GM18519 (cell line): ENCODE data around the gene GRID1.

ENCODE experiments used
- ATAC-seq: cut with Tn5 transposase; IDR thresholded peaks from one replicate; pipeline ENCODE4 v1.9.1; 2021; ENCODE audit warnings: mild to moderate bottlenecking, moderate library complexity; ENCODE audit not compliant: unreplicated experiment, low FRiP score

GRID1 gene

DNA sequence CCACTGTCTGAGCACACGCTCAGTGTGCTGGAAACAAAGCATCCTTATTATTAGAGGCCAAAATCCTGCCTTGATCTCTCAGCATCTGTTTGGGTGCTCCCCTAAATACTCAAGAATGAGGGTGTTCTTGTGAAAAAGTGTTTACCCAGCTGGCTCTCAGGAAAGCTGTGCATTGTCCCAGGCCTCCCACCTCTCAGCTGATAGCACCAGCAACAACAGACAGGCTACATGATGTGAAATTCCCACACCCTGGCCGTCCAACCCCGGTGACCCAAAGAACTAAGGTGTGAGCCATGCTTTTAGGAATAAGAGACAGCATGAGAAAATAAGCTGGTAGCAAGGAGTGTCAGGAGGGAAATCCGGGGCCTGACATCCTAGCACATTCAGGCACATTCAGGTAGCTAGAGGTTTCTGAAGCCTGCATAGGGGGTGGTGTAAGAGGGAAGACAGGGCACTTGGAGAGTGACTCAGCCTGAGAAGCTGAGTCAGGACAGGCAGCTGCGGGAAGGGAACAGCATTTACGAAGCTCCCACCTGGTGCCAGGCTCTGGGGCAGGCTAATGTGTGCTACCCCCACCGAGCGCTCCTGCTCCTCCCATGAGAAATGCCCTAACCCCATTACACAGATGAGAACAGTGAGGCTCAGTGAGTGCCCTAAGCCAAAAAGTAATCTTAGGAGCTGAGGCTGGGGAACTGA, 205.6 kb downstream of the GRID1 start:
- ATAC-seq, result no peak

GRCh38 chr10:86159797-86160196, 206.8 kb downstream of the GRID1 start:
- ATAC-seq, result no peak

DNA sequence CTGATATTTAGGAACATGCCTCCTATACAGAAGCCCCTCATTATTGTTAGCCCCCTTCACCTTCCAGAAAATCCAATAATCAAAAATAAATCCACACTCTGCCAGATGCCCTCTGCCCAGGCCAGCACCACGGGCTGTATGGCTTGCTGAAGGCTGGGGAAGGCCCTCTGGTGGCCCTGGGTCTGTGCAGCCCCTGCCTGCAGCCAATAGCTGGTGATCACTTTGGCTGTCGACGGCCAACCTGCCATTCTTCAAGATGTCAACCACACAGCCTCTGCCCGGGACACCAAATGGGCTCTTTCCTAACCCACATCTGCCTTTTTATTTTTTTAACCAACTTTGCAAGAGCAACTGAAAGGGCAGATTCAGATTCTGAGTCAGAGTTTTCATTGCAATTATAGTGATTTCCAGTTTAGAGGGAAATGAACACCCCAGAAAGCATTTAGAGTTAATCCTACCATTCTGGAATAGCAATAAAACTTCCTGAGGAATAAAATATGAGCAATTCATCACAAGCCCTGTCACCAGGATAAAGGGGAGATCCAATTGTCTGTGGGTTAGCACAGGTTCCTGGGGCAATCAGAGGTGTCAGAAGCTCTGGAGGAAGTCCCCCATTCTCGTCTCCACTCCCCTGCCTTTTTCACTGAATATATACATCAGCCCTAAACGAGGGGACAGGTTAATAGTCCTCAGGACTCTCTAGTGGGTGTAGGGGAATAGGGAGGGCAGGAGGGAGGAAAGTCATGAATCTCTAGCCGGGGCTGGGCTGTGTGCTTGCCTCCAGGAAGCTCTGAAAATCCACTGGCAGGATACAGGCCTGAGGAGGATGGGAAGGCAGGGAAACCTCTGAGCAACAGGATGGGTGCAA, 211.3 kb downstream of the GRID1 start:
- no peak for ATAC-seq

DNA sequence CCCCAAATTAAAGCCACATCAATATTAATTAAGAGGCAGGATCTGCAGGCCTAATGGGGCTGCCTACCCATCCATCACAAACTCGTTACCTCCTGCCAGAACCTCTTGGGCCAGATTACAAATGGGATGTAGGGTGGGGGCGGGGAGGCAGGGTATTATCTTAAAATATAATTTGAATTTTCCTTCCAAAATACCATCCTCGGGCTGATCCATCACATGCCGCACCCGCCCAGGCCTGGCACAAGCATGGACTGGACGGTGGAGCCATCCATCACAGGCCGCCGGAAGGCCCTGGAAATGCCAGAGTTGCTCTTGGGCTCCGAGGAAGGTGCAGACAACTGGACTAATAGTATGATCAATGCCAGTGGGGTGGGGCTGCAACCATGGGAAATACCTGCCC, 212.8 kb downstream of the GRID1 start:
- no peak for ATAC-seq

- ATAC-seq, result no peak
Observed at GRCh38 chr10:86152911-86153310, 213.7 kb downstream of the GRID1 start.

- no peak for ATAC-seq
Observed at GRCh38 chr10:86152354-86152753, 214.2 kb downstream of the GRID1 start.

DNA sequence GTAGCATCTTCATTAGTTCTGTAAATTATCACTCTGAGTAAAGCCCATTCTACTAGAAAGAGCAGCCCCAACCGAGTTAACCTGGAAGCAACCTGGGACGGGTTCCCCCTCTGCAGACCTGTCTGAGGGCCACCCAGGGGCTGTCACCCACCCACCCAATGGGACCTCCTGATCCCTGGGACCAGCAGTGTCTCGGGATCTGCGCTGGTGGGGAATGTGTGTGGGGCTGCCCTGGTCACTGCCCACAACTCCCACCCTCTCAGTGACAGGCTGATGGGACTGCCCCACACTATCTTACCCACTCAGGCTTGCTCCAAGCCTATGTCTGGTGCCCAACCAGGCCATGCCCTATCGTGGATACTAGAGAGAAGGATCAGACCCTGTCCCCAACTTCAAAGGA, 215.0 kb downstream of the GRID1 start:
- no peak for ATAC-seq

DNA sequence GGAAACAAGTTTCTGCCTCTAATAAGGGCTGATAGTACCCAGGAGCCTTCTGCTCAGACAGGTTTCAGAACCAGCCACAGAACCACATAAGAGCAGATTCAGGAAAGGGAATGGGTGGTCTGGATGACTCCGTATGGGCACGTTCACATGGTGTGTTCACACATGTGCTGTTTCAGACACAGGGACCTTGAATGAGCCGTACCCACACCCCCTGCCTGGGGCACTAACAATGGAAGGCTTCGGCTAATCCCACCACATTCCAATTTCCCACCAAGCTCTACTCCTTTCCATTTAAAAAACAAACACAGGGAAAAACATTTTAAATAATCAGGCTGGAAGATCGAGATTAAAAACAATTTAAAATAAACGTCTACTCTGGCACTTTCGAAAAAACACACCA, 217.3 kb downstream of the GRID1 start:
- ATAC-seq, result no peak

- ATAC-seq, result no peak
Observed at GRCh38 chr10:86148117-86148516, 218.5 kb downstream of the GRID1 start.

GRCh38 chr10:86144301-86144700, 222.3 kb downstream of the GRID1 start:
- ATAC-seq, result no peak

GRCh38 chr10:86141896-86142295, 224.7 kb downstream of the GRID1 start:
- ATAC-seq, result no peak

DNA sequence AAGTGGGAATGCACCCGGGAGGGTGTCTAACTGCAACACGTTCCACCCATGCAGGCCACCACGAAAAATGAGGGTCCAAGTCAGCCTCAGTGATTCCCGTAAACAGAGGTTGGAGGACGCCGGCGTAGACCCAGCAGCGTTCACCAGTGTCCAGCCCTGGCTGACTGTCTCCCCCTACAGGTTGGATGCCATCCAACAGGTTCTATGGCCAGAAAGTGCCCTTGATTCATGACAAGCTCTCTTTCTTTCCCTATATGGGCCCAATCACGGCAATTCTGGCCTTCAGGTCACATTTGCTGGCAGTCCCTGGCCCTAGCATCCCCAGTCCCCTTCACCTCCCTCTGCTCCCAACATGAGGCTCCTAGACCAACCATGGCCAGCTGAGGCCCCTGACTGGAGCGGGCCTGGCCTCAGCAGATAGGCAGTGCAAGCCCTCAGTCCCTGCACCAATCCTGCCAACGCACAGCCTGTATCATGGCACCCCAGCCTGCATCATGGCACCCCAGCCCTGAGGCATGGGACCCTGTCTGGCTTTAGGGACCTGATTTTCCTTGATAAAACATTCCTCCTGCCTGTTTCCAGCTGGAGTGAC, 227.4 kb downstream of the GRID1 start:
- ATAC-seq, result no peak

DNA sequence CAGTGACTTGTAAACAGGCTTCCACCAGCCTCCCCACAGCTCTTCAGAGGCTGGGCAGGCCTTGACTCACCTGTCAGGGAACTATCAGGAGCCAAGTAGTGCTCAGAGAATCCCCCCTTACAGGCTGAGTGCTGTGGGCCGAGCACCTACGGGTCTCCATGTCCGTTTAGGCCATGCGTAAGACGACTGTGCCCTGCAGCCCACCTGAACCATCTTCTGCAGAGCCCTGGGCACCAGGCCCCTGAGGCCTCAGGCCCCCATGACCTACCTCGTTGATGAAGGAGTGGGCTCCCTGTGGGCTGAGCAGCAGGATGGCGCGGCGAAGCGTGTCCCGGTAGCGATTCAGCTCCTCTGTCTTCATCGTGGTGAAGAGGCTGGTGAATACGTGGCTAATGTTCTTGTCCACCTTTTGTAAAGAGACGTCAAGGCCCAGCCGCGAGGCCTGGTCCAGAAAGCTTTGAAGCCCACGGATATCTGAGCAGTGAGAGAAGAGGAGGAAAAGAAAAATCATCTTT, 228.0 kb downstream of the GRID1 start:
- ATAC-seq, result no peak

- ATAC-seq, result no peak
Observed at GRCh38 chr10:86137561-86137960, 229.0 kb downstream of the GRID1 start.

- ATAC-seq, result no peak
Observed at GRCh38 chr10:86136934-86137333, 229.7 kb downstream of the GRID1 start.

DNA sequence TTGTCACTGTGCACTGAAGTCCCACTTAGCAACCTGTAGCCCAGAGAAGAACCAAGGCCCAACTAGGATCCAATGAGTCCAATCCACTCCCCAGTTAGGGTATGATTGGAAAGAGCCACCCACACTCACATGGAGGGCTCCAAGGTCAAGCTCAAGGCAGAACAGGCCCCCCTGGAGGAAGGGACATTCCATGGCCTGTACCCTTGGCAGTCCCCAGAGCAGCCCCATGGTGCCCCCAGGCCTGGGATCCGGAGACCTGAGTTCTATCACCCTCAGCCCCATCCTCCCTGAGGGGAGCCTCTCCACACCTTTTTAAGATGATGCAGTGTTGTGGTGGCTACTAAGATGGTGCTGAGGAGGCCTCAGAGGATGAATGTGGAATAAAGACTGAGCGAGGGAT, 231.4 kb downstream of the GRID1 start:
- ATAC-seq, result no peak

DNA sequence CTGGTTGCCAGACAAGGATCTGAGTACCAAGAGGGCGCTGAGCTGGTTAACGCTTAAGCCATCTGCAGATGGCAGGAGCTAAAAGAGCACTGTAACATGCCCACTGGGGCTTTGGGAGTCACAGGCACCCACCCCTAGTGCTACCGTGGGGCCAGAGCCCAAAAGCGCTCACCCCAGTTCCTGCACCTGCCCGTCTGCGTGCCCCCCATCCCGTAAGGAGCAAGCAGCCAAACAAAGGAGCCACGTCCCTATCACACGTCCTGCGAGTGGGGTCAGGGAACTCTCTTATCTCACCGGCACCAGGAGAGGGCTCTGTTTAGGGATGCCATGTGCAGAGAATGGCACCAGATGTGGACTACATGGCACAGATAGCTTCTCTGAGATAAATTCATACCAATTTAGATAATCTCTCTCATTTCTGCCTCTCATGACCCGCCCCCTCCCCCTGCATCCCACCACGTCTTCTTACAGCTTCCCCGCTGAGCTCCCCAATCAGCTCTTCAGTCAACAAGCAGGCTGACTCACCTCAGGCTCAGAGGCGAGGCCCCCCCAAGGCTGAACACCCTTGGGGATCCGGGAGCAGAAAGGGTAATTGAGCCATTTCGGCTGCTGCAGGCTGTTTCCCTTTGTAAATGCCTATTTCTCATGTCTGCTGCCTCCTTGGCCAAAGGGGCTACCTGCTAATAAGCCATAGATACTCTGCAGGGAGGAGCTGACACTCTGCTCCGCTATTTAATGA, 235.7 kb downstream of the GRID1 start:
- no peak for ATAC-seq

DNA sequence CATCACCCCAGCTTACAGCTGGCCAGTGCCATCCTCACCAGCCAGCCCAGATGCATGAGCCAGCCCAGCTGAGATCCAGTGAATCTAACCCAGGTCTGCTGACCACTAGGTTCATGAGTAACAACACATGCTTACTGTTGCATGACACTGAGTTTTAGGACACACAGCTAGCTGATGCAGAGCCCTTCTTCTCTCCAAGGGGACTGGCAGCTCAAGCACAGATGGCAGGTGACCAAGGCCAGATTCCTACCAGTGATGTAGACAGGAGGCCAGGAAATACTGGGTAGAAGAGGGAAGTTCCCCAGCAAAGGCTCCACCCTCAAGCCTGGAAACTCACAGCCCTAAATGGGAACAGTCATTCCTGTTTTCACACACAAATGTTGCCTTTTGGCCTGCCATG, 236.6 kb downstream of the GRID1 start:
- ATAC-seq, result no peak

- ATAC-seq, result no peak
Observed at GRCh38 chr10:86128360-86128759, 238.2 kb downstream of the GRID1 start.

- ATAC-seq, result no peak
Observed at GRCh38 chr10:86127274-86127819, 239.2 kb downstream of the GRID1 start.
